Hepatocyte (in vitro differentiated cells): ENCODE measurements around the gene ACVR1. TPM values are rescaled to one million over a fixed set of nuclear protein-coding genes. Genes with fewer than 3 reads are reported as not detected.

Experiments used
- DNase-seq: peaks from one replicate; pipeline ENCODE4 v3.0.0-alpha.2; 2016; ENCODE audit warnings: low spot score
- H2AFZ ChIP-seq: fragments of 200-600 bp; sonication (generic); 2 replicates; pipeline ENCODE4 v1.6.0; 2016; ENCODE audit warnings: antibody characterized with exemption, mild to moderate bottlenecking
- H3K27ac ChIP-seq: fragments of 200-600 bp; sonication (generic); 2 replicates; pipeline ENCODE4 v1.5.1; 2016; ENCODE audit warnings: mild to moderate bottlenecking
- H3K27me3 ChIP-seq: fragments of 200-600 bp; sonication (generic); 2 replicates; pipeline ENCODE4 v1.6.1; 2016
- H3K36me3 ChIP-seq: fragments of 200-600 bp; sonication (generic); replicated peaks from 2 replicates; pipeline ENCODE4 v1.5.1; 2016; ENCODE audit warnings: low read depth; ENCODE audit not compliant: insufficient read depth
- H3K4me1 ChIP-seq: fragments of 200-600 bp; sonication (generic); 2 replicates; pipeline ENCODE4 v1.5.1; 2016; ENCODE audit warnings: mild to moderate bottlenecking, moderate library complexity; ENCODE audit not compliant: insufficient read depth
- H3K4me2 ChIP-seq: fragments of 200-600 bp; sonication (generic); 2 replicates; pipeline ENCODE4 v1.6.0; 2016
- H3K4me3 ChIP-seq: fragments of 200-600 bp; sonication (generic); 2 replicates; pipeline ENCODE4 v1.5.1; 2016; ENCODE audit warnings: mild to moderate bottlenecking
- H3K79me2 ChIP-seq: fragments of 200-600 bp; sonication (generic); 2 replicates; pipeline ENCODE4 v1.6.0; 2017; ENCODE audit warnings: mild to moderate bottlenecking
- H3K9me2 ChIP-seq: fragments of 200-600 bp; sonication (generic); replicated peaks from 2 replicates; pipeline ENCODE4 v1.6.0; 2017; ENCODE audit warnings: mild to moderate bottlenecking; ENCODE audit not compliant: insufficient read depth
- H3K9me3 ChIP-seq: fragments of 200-600 bp; sonication (generic); 2 replicates; pipeline ENCODE4 v1.5.1; 2016; ENCODE audit warnings: low read depth, mild to moderate bottlenecking
- H4K20me1 ChIP-seq: fragments of 200-600 bp; sonication (generic); 2 replicates; pipeline ENCODE4 v1.6.0; 2016; ENCODE audit warnings: mild to moderate bottlenecking; ENCODE audit not compliant: insufficient read depth, poor library complexity, severe bottlenecking
- CTCF ChIP-seq: fragments of 200-600 bp; sonication (generic); IDR thresholded peaks from 2 replicates; pipeline ENCODE4 v1.5.1; 2016; ENCODE audit warnings: antibody characterized with exemption, mild to moderate bottlenecking; ENCODE audit not compliant: poor library complexity
- EZH2 ChIP-seq: fragments of 200-600 bp; sonication (generic); IDR thresholded peaks from 2 replicates; pipeline ENCODE4 v1.6.1; 2016; ENCODE audit warnings: antibody characterized with exemption, mild to moderate bottlenecking, borderline replicate concordance
- EZH2phosphoT487 ChIP-seq: fragments of 200-600 bp; sonication (generic); IDR thresholded peaks from one replicate; pipeline ENCODE4 v1.6.1; 2018; ENCODE audit warnings: antibody characterized with exemption, mild to moderate bottlenecking, low read depth, moderate library complexity; ENCODE audit not compliant: unreplicated experiment, severe bottlenecking
- WGBS: methylation state at CpG from one replicate; pipeline ENCODE4 v1.1.6; 2016; ENCODE audit warnings: low lambda C conversion rate; ENCODE audit errors: missing lambda C conversion rate; 5-methylcytosine and 5-hydroxymethylcytosine counted together
- polyA plus RNA-seq: library from polyadenylated mRNA; unstranded; fragments of >200 nt; fragmentation: Nextera tagmentation; extraction: Ambion mirVana; gene quantifications from 2 replicates; pipeline ENCODE4 v1.2.1, GENCODE V29; 2016
- total RNA-seq: library from RNA; depleted of rRNA; stranded (reverse); fragments of >200 nt; gene quantifications from 2 replicates; pipeline ENCODE4 v1.2.3, GENCODE V29; 2014

Gene ACVR1
- total and polyA plus RNA-seq, 2 experiments from 2014 or later, result 19.6 to 20.1 TPM

- Histone ChIP-seq H3K4me3 (no peak overlapping the region), H4K20me1 (peaks cover 22% of the 10 kb centered on the region), H3K4me2 (no peak overlapping the region), H2AFZ (no peak overlapping the region), H3K36me3 (no peaks in the 10 kb centered on the region), H3K4me1 (peaks cover 18% of the 10 kb centered on the region), H3K27ac (no peak overlapping the region), H3K9me3 (no peaks in the 10 kb centered on the region), H3K27me3 (no peaks in the 10 kb centered on the region), H3K79me2 (peaks cover 71% of the 10 kb centered on the region), H3K9me2 (no peaks in the 10 kb centered on the region)
- TF ChIP-seq CTCF (no peak), EZH2 (no peak), EZH2phosphoT487 (no peak)
- 98% methylated on average over 2 of the region's 2 CpGs for WGBS
- no peak for DNase-seq
Measured at GRCh38 chr2:157872791-157873190, 3.3 kb downstream of the ACVR1 start.

GRCh38 chr2:157871415-157871814 is 4.7 kb downstream of the ACVR1 start:
- Histone ChIP-seq H4K20me1 (peaks cover 29% of the 10 kb centered on the region), H3K4me1 (peaks cover 11% of the 10 kb centered on the region), H3K27me3 (no peaks in the 10 kb centered on the region), H3K4me2 (no peak overlapping the region), H3K27ac (no peak overlapping the region), H3K9me2 (no peaks in the 10 kb centered on the region), H2AFZ (no peak overlapping the region), H3K79me2 (peaks cover 85% of the 10 kb centered on the region), H3K4me3 (no peak overlapping the region), H3K9me3 (no peaks in the 10 kb centered on the region), H3K36me3 (no peaks in the 10 kb centered on the region)
- TF ChIP-seq EZH2phosphoT487, result no peak
- no peak for TF ChIP-seq EZH2
- no peak for TF ChIP-seq CTCF
- 75% methylated on average over 3 of the region's 3 CpGs for WGBS
- DNase-seq, result no peak

DNA sequence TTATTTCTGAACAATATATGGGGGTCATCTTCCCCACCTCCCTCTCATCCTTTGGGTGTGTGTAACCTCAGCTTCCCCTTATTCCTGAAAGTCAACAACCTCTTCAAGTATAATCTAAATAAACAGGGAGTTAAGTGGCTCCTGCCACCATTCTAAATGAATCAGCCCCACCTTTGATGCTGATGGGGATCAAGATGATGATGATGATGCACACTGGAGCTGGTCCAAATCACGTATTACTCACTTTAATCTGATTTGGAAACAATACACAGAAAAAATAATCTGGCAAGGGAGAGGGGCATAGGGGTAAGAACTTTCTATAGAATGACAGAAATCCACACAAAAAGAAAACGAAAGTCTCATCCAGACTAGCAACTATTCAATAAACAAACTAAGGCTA is 7.1 kb downstream of the ACVR1 start:
- 87% methylated on average over 2 of the region's 2 CpGs for WGBS
- H3K27ac ChIP-seq, result no peak overlapping the region
- H3K9me3 ChIP-seq, result no peaks in the 10 kb centered on the region
- H2AFZ ChIP-seq, result no peak overlapping the region
- H3K4me2 ChIP-seq, result no peak overlapping the region
- H4K20me1 ChIP-seq, result peaks cover 28% of the 10 kb centered on the region
- TF ChIP-seq EZH2phosphoT487 (no peak), EZH2 (no peak), CTCF (no peak)
- H3K4me1 ChIP-seq, result peaks cover 4% of the 10 kb centered on the region
- H3K79me2 ChIP-seq, result peaks cover 98% of the 10 kb centered on the region
- no peak for DNase-seq
- no peaks in the 10 kb centered on the region for H3K36me3 ChIP-seq
- H3K27me3 ChIP-seq, result no peaks in the 10 kb centered on the region
- H3K9me2 ChIP-seq, result no peaks in the 10 kb centered on the region
- H3K4me3 ChIP-seq, result no peak overlapping the region

DNA sequence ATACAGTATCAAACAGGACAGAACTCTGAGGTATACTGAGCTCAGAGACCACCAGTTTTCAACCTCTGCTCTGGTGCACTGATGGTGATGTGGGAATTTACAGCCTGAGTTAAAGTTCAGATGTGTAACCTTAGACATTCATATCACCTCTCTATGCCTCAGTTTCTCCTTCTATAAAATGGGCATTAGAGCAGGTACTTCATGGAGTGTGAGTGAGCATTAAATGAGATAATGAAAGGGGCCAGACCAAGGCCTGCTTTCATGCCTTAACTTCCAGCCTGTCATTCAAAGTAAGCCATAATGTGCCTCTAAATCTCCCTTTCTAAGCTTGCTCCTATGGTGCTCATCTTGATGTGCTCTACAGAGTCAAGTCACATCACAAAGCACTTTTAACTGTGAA is 8.4 kb downstream of the ACVR1 start:
- TF ChIP-seq EZH2phosphoT487 (no peak), CTCF (no peak), EZH2 (no peak)
- Histone ChIP-seq H3K4me1 (no peaks in the 10 kb centered on the region), H3K79me2 (peaks cover 96% of the 10 kb centered on the region), H3K9me3 (no peaks in the 10 kb centered on the region), H4K20me1 (peaks cover 24% of the 10 kb centered on the region), H3K9me2 (no peaks in the 10 kb centered on the region), H3K27me3 (no peaks in the 10 kb centered on the region), H2AFZ (no peak overlapping the region), H3K36me3 (no peaks in the 10 kb centered on the region), H3K27ac (no peak overlapping the region), H3K4me3 (no peak overlapping the region), H3K4me2 (no peak overlapping the region)
- no peak for DNase-seq
